HL-60/S4 (cell line): ENCODE data around the gene PCDH8.
"Not testable (repeated sequence)": the region's sequence is repeated elsewhere in the genome, so short reads cannot be mapped to it uniquely, and the experiment has no call there.

Experiments used
- in situ Hi-C: fragments of 300-500 bp; cut with MboI; formaldehyde crosslinking; loops from 2 replicates; pipeline ENCODE4 v1.14.3; 2022; ENCODE audit warnings: low sequenced_read_pairs

The PCDH8 gene

GRCh38 chr13:52850396-52851136 lies 2.1 kb upstream of the PCDH8 start:
- in situ Hi-C loops, result no loop called here

DNA sequence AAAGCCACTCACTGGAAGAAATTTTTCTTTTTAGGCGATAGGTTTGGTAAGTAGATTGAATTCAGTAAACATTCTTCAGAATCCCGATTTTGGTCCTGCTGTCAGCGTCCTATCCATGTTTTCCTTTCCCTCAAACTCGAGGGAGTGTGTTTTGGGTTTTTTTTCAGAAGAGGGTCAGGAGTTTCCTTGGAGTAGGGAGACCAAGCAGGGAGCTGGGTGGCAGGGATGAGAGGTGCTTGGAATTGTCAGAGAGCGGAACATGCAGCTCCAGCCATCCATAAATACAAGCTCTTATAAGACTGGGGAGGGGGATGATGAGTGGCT lies 1.6 kb upstream of the PCDH8 start:
- in situ Hi-C loops, result no loop called here

- in situ Hi-C loops, result no loop called here
These were observed 1.0 kb upstream of the PCDH8 start for GRCh38 chr13:52849291-52850071.

DNA sequence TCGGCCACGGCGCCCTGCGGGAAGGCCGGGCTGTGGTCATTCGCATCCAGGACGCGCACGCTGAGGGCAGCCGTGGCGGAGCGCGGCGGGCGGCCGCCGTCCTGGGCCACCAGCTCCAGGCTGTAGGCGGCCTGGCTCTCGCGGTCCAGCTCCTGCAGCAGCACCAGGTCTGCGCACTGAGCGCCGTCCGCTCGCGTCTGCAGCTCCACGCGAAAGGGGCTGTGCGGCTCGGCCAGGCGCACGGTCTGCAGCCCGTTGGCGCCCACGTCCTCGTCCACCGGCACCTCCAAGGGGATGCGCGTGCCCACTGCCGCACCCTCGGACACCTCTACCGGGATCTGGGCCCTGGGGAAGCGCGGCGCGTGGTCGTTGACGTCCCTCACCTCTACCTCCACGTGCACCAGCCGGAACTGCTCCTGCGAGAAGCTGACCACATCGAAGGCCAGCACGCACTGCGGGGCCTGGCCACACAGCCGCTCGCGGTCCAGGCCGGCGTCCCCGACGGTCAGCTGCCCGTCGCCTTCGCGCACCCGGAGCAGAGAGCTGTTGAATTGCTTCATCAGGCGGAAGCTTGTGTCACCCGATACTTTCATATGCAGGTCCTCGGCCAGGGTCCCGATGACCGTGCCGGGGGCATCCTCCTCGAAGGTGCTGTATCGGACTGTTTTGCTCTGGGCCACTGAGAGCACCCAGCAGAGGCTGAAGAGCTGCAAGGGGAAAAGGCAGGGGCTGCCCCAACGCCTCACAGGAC lies 583 bp downstream of the PCDH8 start:
- in situ Hi-C loops, result no loop called here

DNA sequence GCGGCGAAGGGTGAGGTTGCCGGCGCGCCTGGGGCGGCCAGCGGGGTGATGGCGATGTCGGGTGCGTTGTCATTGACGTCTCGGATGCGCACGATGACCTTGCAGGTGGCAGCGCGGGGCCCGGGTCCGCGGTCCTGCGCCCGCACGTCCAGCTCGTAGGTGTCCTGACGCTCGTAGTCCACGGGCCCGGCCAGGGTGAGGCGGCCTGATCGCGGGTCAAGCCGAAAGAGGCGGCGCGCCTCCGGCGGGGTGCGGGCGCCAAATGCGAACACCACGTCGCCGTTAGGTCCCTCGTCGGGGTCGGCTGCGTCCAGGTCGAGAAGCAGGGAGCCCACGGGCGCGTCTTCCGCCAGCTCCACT lies 1.1 kb downstream of the PCDH8 start:
- in situ Hi-C loops, result no loop called here

- in situ Hi-C loops, result no loop called here
These were observed 1.7 kb downstream of the PCDH8 start for GRCh38 chr13:52846567-52847321.

DNA sequence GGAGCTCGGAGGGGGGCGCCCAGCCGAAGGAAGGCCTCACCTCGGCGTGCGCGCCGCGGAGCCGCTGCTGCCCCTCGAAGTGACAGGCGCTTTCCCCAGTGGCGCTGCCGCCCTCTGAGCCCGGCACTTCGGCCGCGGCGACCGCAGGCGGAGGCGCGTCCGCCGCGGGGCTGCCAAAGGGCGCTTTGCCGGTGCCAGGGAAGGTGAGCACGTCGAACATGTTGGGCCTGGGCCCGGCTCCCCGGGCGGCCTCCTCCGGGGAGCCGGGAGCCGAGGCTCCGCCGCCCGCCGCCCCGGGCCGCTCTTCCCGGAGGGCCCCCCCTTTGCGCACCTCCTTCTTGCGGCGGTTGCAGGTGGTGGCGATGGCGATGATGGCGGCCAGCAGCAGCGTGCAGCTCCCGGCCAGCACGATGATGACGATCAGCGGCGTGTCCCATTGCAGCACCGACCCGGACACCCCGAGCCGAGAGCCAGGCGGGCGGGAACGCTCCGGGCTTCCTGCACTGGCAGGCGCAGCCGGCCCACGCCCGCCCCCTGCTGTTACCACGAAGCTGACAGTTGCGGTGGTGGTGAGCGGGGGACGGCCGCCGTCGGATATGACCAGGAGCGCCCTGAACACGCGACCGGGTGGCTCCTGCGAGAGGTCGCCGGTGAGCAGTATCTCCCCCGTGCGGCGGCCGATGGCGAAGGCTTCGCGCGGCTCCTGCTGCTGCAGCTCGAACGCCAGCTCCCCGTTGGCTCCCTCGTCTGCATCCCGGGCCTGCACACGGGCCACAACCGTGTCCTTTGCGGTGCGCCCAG lies 2.5 kb downstream of the PCDH8 start:
- in situ Hi-C loops, result no loop called here

DNA sequence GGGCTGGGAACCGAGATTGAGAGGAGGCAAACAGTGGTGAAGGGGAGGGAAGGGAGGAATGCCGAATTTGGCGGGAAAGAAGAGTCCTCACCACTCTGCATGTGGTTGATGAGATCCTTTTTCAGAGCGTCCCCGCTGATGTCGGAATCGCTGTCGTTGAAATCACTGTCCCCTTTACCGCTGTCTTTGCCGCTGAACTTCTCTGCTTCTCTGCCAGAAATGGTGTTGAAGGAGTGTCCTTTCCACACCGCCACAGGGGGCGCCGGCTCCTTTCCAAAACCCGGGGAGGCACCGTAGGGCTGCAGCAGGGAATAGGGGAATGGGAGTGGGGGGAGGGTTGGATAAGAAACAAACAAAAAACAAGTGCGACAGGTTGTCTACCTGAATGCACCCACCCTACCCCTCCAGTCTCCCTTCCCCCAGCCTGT lies 3.1 kb downstream of the PCDH8 start:
- in situ Hi-C loops, result no loop called here

GRCh38 chr13:52844836-52845235 lies 3.6 kb downstream of the PCDH8 start:
- in situ Hi-C loops, result no loop called here

DNA sequence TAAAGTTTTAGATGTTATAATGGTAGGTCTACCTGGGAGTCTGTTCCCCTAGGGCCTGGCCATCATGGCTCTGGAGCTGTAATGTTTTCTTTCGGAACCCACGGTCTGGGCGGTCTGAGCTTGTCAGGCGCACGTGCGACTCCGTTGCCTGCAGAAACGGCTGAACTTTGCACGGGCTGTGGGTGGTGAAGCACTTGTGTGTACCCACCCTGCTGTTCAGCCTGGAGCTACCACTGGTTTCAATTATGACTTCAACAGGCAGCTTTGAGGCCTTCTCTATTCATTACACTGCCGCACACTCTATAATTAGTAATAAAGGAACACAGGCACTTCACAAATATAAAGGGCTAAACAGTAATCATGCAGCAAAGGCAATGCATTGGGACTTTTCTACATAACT lies 6.0 kb downstream of the PCDH8 start:
- in situ Hi-C loops, result no loop called here

DNA sequence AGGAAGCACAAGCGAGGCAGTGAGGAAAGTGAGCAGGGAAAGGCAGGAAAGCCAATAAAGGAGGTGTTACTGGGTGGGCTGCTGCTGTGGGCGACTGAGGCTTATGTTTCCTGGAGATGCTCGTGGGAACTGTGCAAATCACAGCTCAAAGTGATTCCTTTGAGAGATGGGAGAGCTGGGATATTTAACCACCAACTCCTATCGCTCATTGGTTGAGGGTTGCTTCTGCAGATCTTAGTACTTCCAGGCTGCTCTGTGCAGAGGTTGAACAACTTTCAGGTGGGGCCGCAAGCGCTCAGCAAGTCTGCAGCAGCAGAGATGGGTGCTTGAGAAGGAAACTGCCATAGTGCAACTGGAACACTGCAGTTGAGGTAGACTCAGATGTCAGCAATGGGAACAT lies 8.4 kb downstream of the PCDH8 start:
- in situ Hi-C loops, result no loop called here

DNA sequence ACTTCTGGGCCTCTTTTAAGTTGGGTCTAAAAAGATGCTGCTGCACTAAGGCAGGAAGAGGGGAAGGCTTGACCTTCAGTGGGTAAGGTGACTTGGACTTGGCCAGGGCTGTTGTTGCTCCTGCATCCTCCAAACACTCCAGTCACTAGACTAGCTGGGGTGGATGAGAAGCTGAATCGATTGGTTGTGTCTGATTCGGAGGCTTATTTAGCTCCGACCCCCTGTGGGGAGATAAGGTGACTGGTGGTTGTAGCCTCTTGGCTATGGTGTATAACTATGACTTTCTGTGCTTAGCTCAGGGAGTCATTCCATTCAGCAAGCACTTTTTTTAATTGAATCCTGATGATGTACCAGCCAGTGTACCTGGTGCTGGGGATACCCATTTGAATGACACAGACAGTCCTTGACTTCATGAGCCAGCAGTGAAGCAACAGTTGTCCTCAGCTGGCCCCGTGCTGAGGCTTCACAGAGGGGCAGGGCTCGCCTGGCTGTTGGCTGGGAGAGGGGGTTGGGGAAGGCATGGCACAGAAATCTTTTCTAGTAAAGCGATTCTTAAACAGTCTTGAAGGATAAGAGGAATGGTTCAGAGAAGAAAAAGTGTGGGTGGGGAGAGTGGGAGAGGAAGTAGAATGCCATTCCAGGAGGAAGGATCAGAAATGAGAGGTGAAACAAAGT lies 9.9 kb downstream of the PCDH8 start:
- in situ Hi-C loops, result no loop called here

GRCh38 chr13:52837850-52838249 lies 10.6 kb downstream of the PCDH8 start:
- in situ Hi-C loops, result no loop called here

DNA sequence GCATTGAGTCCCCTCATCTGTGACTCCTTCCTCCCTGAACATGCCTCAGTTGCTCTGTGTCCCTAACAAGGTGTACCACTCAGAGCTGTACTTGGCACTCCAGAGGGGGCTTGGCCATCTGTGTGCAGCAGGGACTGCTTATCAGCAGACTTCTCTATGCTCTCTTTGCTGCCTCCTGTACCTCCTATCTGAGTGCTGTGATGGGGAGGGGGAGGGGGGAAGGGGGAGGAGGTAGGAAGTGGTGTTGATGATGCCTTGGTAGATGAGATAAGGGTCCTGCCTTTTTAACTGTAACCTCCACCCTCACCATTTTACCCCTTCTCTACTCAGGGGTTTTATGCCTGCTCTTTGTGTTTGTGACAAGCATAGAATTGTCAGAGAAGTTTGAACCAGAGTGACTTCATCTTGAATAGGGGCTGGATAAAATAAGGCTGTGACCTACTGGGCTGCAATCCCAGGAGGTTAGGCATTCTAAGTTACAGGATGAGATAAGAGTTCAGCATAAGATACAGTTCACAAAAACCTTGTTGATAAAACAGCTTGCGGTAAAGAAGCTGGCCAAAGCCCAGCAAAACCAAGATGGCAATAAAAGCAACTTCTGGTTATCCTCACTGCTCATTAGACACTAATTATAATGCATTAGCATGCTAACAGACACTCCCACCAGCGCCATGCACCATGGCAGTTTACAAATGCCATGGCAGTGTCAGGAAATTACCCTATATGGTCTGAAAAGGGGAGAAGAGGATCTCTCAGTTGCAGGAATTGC lies 13.2 kb downstream of the PCDH8 start:
- in situ Hi-C loops, result no loop called here

GRCh38 chr13:52833296-52833875 lies 15.1 kb downstream of the PCDH8 start:
- in situ Hi-C loops, result no loop called here

- in situ Hi-C loops, result no loop called here
These were observed 16.1 kb downstream of the PCDH8 start for GRCh38 chr13:52832313-52832712.

DNA sequence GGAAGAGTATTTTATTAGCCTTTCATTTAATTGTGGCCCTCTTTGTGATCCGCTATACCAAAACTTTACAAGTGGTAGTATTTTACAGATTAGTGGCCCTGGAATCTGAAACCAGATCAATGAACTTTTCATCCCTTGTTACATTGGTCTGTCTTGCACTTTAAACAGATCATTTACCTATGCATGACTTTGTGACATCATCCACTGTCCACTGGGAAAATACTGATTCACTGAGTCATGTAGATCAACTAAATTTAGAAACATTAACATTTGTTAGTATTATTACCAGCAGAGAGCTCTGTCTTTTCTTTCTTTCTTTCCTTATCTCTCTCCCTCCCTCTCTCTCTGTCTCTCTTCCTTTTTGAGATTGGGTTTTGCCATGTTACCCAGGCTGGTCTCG lies 17.5 kb downstream of the PCDH8 start:
- in situ Hi-C loops, result no loop called here

- in situ Hi-C loops, result no loop called here
These were observed 20.6 kb downstream of the PCDH8 start for GRCh38 chr13:52827839-52828238.

DNA sequence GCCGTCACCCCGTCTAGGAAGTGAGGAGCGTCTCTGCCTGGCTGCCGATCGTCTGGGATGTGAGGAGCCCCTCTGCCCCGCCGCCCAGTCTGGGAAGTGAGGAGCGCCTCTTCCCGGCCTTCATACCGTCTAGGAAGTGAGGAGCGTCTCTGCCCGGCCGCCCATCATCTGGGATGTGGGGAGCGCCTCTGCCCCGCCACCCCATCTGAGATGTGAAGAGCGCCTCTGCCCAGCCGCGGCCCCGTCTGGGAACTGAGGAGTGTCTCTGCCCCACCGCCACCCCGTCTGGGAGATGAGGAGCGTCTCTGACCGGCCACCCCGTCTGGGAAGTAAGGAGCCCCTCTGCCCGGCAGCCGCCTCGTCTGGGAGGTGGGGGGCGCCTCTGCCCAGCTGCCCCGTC lies 30.6 kb downstream of the PCDH8 start:
- in situ Hi-C loops, result not testable (repeated sequence)
